Vagina (tissue), 2 donors: ENCODE data around the gene ATP5ME. TPM values are rescaled to one million over a fixed set of nuclear protein-coding genes. Genes with fewer than 3 reads are reported as not detected.

Experiments used
- DNase-seq, 2 donors: peaks; one replicate each; pipeline ENCODE4 v3.0.0-alpha.2; 2017; ENCODE audit errors: extremely low spot score in 2 of 2
- H3K27ac ChIP-seq: fragments of 200-600 bp; sonication (generic); one replicate; pipeline ENCODE4 v1.5.1; 2019
- H3K27me3 ChIP-seq: fragments of 200-600 bp; sonication (generic); one replicate; pipeline ENCODE4 v1.5.1; 2019
- H3K36me3 ChIP-seq, 2 donors: fragments of 200-600 bp; sonication (generic); one replicate each; pipeline ENCODE4 v1.5.1; 2017 to 2019
- H3K4me1 ChIP-seq: fragments of 200-600 bp; sonication (generic); one replicate; pipeline ENCODE4 v1.5.1; 2019
- H3K4me3 ChIP-seq, 2 donors: fragments of 200-600 bp; sonication (generic); 1 replicate in 1 of 2; 2 replicates in 1 of 2; pipeline ENCODE4 v1.5.1; 2016 to 2019
- H3K9me3 ChIP-seq: fragments of 200-600 bp; sonication (generic); one replicate; pipeline ENCODE4 v1.5.1; 2019
- CTCF ChIP-seq, 3 experiments: fragments of 450-650 bp in 2 of 3; fragments of 200-600 bp in 1 of 3; sonication (generic) in 1 of 3; IDR thresholded peaks; one replicate each; pipeline ENCODE4 v1.5.1; 2017 to 2019; ENCODE audit warnings: antibody characterized with exemption in 3 of 3, mild to moderate bottlenecking in 2 of 3, moderate library complexity in 2 of 3
- POLR2A ChIP-seq, 2 donors: fragments of 450-650 bp; IDR thresholded peaks; one replicate each; pipeline ENCODE4 v1.6.1; 2017; ENCODE audit warnings: antibody characterized with exemption in 2 of 2, mild to moderate bottlenecking in 2 of 2, moderate library complexity in 2 of 2
- POLR2AphosphoS5 ChIP-seq, 2 donors: sonication (generic); formaldehyde crosslinking; IDR thresholded peaks; one replicate each; pipeline ENCODE4 v1.9.0; 2017; ENCODE audit warnings: antibody characterized with exemption in 2 of 2, mild to moderate bottlenecking in 2 of 2, low read depth in 1 of 2; ENCODE audit not compliant: insufficient read depth in 1 of 2
- intact Hi-C: fragments of 100-400 bp; cut with DNase I; formaldehyde crosslinking; loops from one replicate; pipeline ENCODE4 v1.15.1; 2023
- total RNA-seq: library from RNA; depleted of rRNA; stranded (reverse); fragments of >200 nt; gene quantifications from one replicate; pipeline ENCODE4 v1.2.3, GENCODE V29; 2016

The ATP5ME gene
- total RNA-seq, 1 donor from 2014 or later: 181 TPM

DNA sequence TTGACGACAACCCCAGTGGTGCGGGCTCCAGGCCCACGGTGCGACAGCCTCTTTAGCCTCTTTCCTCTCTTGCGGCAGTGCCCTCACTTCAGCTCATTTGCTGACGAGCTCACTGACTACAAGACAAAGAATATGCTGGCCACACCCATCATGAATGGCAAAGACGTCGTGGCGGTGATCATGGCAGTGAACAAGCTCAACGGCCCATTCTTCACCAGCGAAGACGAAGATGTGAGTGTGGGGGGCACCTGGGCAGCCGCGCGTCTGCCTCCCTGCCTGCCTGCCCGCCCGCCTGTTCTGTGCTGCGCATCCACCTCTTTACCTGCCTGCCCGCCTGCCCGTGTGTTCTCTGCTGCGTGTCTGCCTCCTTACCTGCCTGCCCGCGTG lies 39.5 kb downstream of the ATP5ME start:
- intact Hi-C loops: no loop called here

GRCh38 chr4:633976-634598 lies 40.0 kb downstream of the ATP5ME start:
- DNase-seq: no peak
- Histone ChIP-seq H3K4me3 (no peak overlapping the region), H3K9me3 (no peaks in the 10 kb centered on the region), H3K27ac (no peak overlapping the region), H3K4me1 (no peaks in the 10 kb centered on the region), H3K27me3 (no peaks in the 10 kb centered on the region), H3K36me3 (no peaks in the 10 kb centered on the region)
- TF ChIP-seq POLR2A (IDR thresholded peaks at IDR 0.05): no peak
- intact Hi-C loops: no loop called here

More for the DNA sequence above, 39.5 kb downstream of the ATP5ME start:
- Histone ChIP-seq H3K27me3 (no peaks in the 10 kb centered on the region), H3K4me3 (no peak overlapping the region), H3K9me3 (no peaks in the 10 kb centered on the region), H3K36me3 (no peaks in the 10 kb centered on the region), H3K4me1 (no peaks in the 10 kb centered on the region), H3K27ac (no peak overlapping the region)
- no peak for DNase-seq
- TF ChIP-seq POLR2AphosphoS5 (IDR thresholded peaks at IDR 0.05; ENCODE audit: insufficient read depth in 1 of 2, low read depth in 1 of 2) (no peak), POLR2A (IDR thresholded peaks at IDR 0.05) (no peak), CTCF (IDR thresholded peaks at IDR 0.05) (no peak)

GRCh38 chr4:633406-633805 lies 40.7 kb downstream of the ATP5ME start:
- DNase-seq: no peak
- Histone ChIP-seq H3K4me1 (no peaks in the 10 kb centered on the region), H3K9me3 (no peaks in the 10 kb centered on the region), H3K4me3 (no peak overlapping the region), H3K27me3 (no peaks in the 10 kb centered on the region), H3K27ac (no peak overlapping the region), H3K36me3 (no peaks in the 10 kb centered on the region)
- intact Hi-C loops: no loop called here
- TF ChIP-seq CTCF (IDR thresholded peaks at IDR 0.05): no peak
- no peak for TF ChIP-seq POLR2AphosphoS5 (IDR thresholded peaks at IDR 0.05; ENCODE audit: insufficient read depth in 1 of 2, low read depth in 1 of 2)
- no peak for TF ChIP-seq POLR2A (IDR thresholded peaks at IDR 0.05)

DNA sequence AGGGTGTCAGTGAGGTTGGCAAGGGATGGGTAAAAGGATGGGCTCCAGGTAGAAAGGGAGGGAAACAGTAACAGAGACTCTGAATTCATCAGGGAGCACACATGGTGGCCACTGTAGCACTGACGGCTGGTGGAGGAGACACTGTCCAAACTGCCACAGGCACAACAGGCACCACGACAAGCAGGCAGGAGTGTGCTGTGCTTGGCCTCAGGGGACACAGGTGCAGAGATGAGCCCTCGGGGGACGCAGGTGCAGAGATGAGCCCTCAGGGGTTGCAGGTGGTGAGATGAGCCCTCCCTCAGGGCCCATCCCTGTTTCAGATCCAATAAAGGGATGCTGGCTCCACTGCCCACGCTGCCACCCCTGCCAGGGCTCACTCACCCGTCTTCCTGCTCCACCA lies 41.1 kb downstream of the ATP5ME start:
- TF ChIP-seq POLR2A (IDR thresholded peaks at IDR 0.05): no peak
- no peak for TF ChIP-seq CTCF (IDR thresholded peaks at IDR 0.05)
- TF ChIP-seq POLR2AphosphoS5 (IDR thresholded peaks at IDR 0.05; ENCODE audit: insufficient read depth in 1 of 2, low read depth in 1 of 2): no peak
- Histone ChIP-seq H3K4me1 (no peaks in the 10 kb centered on the region), H3K27me3 (no peaks in the 10 kb centered on the region)

DNA sequence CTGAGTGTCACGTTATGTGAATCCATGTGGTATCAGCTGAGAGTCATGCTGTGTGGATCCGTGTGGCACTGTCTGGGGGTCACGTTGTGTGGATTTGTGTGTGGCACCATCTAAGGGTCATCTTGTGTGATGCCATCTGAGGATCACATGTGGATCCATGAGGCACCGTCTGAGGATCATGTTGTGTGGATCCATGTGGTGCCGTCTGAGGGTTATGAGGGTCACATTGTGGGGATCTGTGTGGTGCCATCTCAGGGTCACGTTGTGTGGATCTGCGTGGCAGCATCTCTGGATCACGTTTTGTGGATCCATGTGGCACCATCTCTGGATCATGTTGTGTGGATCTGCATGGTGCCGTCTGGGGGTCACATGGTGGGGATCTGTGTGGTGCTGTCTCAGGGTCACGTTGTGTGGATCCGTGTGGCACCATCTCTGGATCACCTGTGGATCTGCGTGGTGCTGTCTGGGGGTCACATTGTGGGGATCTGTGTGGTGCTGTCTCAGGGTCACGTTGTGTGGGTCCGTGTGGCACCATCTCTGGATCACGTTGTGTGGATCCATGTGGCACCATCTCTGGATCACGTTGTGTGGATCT lies 41.8 kb downstream of the ATP5ME start:
- H3K27ac ChIP-seq: no peak overlapping the region
- no peak for DNase-seq
- no peaks in the 10 kb centered on the region for H3K4me1 ChIP-seq
- no peak overlapping the region for H3K4me3 ChIP-seq
- TF ChIP-seq POLR2A (IDR thresholded peaks at IDR 0.05) (no peak), CTCF (IDR thresholded peaks at IDR 0.05) (no peak), POLR2AphosphoS5 (IDR thresholded peaks at IDR 0.05; ENCODE audit: insufficient read depth in 1 of 2, low read depth in 1 of 2) (no peak)
- H3K36me3 ChIP-seq: no peaks in the 10 kb centered on the region
- intact Hi-C loops: no loop called here
- no peaks in the 10 kb centered on the region for H3K9me3 ChIP-seq
- no peaks in the 10 kb centered on the region for H3K27me3 ChIP-seq

More for the DNA sequence above, 41.1 kb downstream of the ATP5ME start:
- intact Hi-C loops: no loop called here
- H3K27ac ChIP-seq: no peak overlapping the region
- DNase-seq: no peak
- no peak overlapping the region for H3K4me3 ChIP-seq
- no peaks in the 10 kb centered on the region for H3K9me3 ChIP-seq
- no peaks in the 10 kb centered on the region for H3K36me3 ChIP-seq
